ENCODE results near the gene NRXN3. TPM values are rescaled to one million over a fixed set of nuclear protein-coding genes. Genes with fewer than 3 reads are reported as not detected.

NRXN3 gene
- polyA plus RNA-seq, 1 donor (not counting 4 experiments of a cell fraction or from before 2014, with no cell fraction given) = 0.89 TPM

DNA sequence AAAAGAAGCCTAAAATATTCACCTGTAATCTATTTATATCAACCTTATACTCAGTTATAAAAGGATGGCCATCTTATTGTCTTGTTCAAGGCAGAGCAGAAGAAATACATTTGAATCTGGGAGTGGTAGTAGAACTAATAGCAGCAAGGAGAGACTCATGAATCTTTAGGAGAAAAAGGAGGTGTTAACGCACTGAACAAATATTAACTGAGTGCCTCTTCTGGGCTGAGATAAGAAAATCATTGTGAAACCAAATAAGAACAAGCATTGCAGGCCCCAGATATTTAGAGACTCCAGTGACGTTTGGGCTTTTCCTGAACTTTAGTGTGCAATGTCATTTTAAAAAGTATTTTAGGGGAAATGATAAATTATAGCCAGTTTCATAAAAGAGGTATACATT is 1250.6 kb downstream of the NRXN3 start:
- no peaks in the 10 kb centered on the region for H3K9me1 ChIP-seq (ENCODE audit: control insufficient read depth, extremely low read depth, insufficient read depth, low read length)
- H3K36me3 ChIP-seq (ENCODE audit: control insufficient read depth in 2 of 2, extremely low read depth in 1 of 2, insufficient read depth in 2 of 2, low read length in 2 of 2) = no peaks in the 10 kb centered on the region
- dilution Hi-C loops (cut with MboI; ENCODE audit: extremely low pct_ligation_motif_present, low sequenced_read_pairs) = no loop called here
- no peaks in the 10 kb centered on the region for H3K27me3 ChIP-seq (ENCODE audit: control insufficient read depth, extremely low read depth, insufficient read depth, low read length)
- no peak overlapping the region for H3K4me3 ChIP-seq (ENCODE audit: control insufficient read depth in 2 of 3, extremely low read depth in 1 of 3, insufficient read depth in 2 of 3, low read depth in 1 of 3, low read length in 3 of 3)
- H3K79me2 ChIP-seq (ENCODE audit: control insufficient read depth, insufficient read depth, low read length) = no peaks in the 10 kb centered on the region
- no peak overlapping the region for H2AFZ ChIP-seq (ENCODE audit: control insufficient read depth, low read length)
- H3K27ac ChIP-seq (ENCODE audit: control insufficient read depth, insufficient read depth, low read length) = no peak overlapping the region
- no peaks in the 10 kb centered on the region for H4K20me1 ChIP-seq (ENCODE audit: control insufficient read depth, extremely low read depth, insufficient read depth, low read length)
- no peak overlapping the region for H3K4me2 ChIP-seq (ENCODE audit: control insufficient read depth, extremely low read depth, insufficient read depth, low read depth, low read length)
- FAIRE-seq = no peak
- H3K4me1 ChIP-seq (ENCODE audit: control insufficient read depth, extremely low read depth, insufficient read depth, low read length) = no peaks in the 10 kb centered on the region
- no peak overlapping the region for H3K9ac ChIP-seq (ENCODE audit: control insufficient read depth, extremely low read depth, insufficient read depth, low read length)
- TF ChIP-seq, protein P1, sequence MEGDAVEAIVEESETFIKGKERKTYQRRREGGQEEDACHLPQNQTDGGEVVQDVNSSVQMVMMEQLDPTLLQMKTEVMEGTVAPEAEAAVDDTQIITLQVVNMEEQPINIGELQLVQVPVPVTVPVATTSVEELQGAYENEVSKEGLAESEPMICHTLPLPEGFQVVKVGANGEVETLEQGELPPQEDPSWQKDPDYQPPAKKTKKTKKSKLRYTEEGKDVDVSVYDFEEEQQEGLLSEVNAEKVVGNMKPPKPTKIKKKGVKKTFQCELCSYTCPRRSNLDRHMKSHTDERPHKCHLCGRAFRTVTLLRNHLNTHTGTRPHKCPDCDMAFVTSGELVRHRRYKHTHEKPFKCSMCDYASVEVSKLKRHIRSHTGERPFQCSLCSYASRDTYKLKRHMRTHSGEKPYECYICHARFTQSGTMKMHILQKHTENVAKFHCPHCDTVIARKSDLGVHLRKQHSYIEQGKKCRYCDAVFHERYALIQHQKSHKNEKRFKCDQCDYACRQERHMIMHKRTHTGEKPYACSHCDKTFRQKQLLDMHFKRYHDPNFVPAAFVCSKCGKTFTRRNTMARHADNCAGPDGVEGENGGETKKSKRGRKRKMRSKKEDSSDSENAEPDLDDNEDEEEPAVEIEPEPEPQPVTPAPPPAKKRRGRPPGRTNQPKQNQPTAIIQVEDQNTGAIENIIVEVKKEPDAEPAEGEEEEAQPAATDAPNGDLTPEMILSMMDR (optimal IDR thresholded peaks at IDR 0.05 in 1 of 3, IDR thresholded peaks at IDR 0.05 in 1 of 3, conservative IDR thresholded peaks at IDR 0.05 in 1 of 3; ENCODE audit: extremely low read depth in 1 of 3, insufficient read depth in 2 of 3, low read length in 3 of 3) = no peak
- no peak for TF ChIP-seq EZH2 (IDR thresholded peaks at IDR 0.05; ENCODE audit: low read length)
- H3K9me3 ChIP-seq (ENCODE audit: control insufficient read depth, low read depth, low read length) = no peaks in the 10 kb centered on the region
- DNase-seq (ENCODE audit: low read depth, low spot score) = no peak

DNA sequence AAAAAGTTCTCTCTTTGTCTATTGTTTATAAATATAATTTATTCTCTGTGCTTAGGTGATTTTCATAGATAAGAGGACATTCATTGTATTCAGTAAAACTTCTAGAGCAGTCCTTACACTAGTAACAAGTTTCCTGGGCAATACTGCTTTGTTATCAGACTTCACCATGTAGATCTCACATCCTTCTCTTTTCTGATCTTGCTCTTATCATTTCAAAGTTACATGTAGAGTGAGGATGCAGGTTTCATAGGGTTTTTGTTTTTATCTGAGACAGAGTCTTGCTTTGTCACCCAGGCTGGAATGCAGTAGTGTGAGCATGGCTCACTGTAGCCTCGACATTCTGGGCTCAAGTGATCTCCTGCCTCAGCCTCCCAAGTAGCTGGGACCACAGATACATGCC is 1251.6 kb downstream of the NRXN3 start:
- H3K4me2 ChIP-seq (ENCODE audit: control insufficient read depth, extremely low read depth, insufficient read depth, low read depth, low read length) = no peak overlapping the region
- no peaks in the 10 kb centered on the region for H3K9me1 ChIP-seq (ENCODE audit: control insufficient read depth, extremely low read depth, insufficient read depth, low read length)
- H3K36me3 ChIP-seq (ENCODE audit: control insufficient read depth in 2 of 2, extremely low read depth in 1 of 2, insufficient read depth in 2 of 2, low read length in 2 of 2) = no peaks in the 10 kb centered on the region
- H4K20me1 ChIP-seq (ENCODE audit: control insufficient read depth, extremely low read depth, insufficient read depth, low read length) = no peaks in the 10 kb centered on the region
- no peaks in the 10 kb centered on the region for H3K9me3 ChIP-seq (ENCODE audit: control insufficient read depth, low read depth, low read length)
- no peak overlapping the region for H3K4me3 ChIP-seq (ENCODE audit: control insufficient read depth in 2 of 3, extremely low read depth in 1 of 3, insufficient read depth in 2 of 3, low read depth in 1 of 3, low read length in 3 of 3)
- no peak overlapping the region for H3K27ac ChIP-seq (ENCODE audit: control insufficient read depth, insufficient read depth, low read length)
- dilution Hi-C loops (cut with MboI; ENCODE audit: extremely low pct_ligation_motif_present, low sequenced_read_pairs) = no loop called here
- no peak overlapping the region for H2AFZ ChIP-seq (ENCODE audit: control insufficient read depth, low read length)
- no peak overlapping the region for H3K9ac ChIP-seq (ENCODE audit: control insufficient read depth, extremely low read depth, insufficient read depth, low read length)
- H3K4me1 ChIP-seq (ENCODE audit: control insufficient read depth, extremely low read depth, insufficient read depth, low read length) = no peaks in the 10 kb centered on the region
- FAIRE-seq = no peak
- no peaks in the 10 kb centered on the region for H3K27me3 ChIP-seq (ENCODE audit: control insufficient read depth, extremely low read depth, insufficient read depth, low read length)
- H3K79me2 ChIP-seq (ENCODE audit: control insufficient read depth, insufficient read depth, low read length) = no peaks in the 10 kb centered on the region
- DNase-seq (ENCODE audit: low read depth, low spot score) = no peak
- TF ChIP-seq EZH2 (IDR thresholded peaks at IDR 0.05; ENCODE audit: low read length) = no peak
- TF ChIP-seq, protein P1 (optimal IDR thresholded peaks at IDR 0.05 in 1 of 3, IDR thresholded peaks at IDR 0.05 in 1 of 3, conservative IDR thresholded peaks at IDR 0.05 in 1 of 3; ENCODE audit: extremely low read depth in 1 of 3, insufficient read depth in 2 of 3, low read length in 3 of 3) = no peak
